NCI-H128 (cell line): ENCODE results near the gene OMA1.

ENCODE experiments used
- DNase-seq: peaks from one replicate; lab custom pipeline; 2025; ENCODE audit not compliant: unreplicated experiment; lab: John Stamatoyannopoulos, UW

Gene OMA1

DNA sequence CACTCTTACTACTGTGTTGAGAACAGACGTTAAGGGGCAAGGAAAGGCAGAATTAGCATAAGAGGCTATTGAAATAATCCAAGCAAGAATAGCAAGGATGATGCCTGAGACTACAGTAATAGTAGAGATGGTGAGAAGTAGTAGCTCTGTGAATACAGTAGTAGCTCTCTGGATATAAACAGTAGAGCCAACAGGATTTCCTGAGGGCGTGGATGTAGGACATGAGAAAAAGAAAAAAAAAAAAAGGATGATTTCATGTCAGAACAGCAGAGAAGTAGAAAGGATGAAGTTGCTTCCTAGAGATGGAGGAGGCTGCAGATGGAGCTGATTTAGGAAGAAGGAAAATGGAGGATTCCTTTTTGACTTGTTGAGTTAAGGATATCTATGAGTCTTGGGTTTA lies 112.3 kb downstream of the OMA1 start:
- no peak for DNase-seq

DNA sequence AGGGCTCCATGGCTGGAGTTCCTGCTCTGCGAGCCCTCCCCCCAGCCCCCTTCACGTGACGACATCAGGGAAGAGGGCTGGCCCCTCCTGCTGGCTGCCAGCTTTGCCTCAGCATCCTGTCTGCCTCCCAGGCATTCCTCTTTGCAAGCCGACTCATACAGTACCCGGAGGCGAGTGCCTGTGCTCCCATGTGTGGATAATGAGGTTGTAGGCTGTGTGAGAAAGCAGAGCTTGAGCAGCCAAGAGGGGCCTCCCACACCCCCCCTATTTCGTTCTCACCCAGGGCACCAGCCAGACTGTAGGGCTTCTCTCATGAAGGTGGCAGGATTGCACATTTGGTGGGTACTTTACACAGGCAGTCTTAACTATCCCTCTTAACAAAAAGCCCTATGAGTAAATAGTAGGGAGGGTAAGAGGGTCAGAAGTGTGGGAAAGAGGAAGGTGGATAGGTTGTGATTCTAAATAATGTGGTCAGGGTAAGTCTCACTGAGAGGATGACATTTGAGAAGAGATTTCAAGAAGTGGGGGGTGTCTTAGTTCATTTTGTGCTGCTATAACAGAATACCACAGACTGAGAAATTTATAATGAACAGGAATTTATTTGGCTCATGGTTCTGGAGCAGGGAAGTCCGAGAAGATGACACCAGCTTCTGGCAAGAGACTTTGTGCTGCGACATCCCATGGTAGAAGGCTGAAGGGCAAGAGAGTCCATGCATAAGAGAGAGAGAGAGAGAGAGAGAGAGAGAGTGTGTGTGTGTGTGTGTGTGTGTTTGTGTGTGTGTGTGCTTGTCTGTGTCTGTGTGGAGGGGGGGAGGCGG lies 113.5 kb downstream of the OMA1 start:
- DNase-seq = no peak

GRCh38 chr1:58431901-58432620 lies 114.5 kb downstream of the OMA1 start:
- no peak for DNase-seq
